ENCODE data around the gene CREB3L1.

GRCh38 chr11:46337626-46338345, 60.3 kb downstream of the CREB3L1 start:
- TF ChIP-seq POLR2AphosphoS5 (IDR thresholded peaks at IDR 0.05; ENCODE audit: insufficient read depth, low read depth, low read length) = no peak
- TF ChIP-seq, protein P1, sequence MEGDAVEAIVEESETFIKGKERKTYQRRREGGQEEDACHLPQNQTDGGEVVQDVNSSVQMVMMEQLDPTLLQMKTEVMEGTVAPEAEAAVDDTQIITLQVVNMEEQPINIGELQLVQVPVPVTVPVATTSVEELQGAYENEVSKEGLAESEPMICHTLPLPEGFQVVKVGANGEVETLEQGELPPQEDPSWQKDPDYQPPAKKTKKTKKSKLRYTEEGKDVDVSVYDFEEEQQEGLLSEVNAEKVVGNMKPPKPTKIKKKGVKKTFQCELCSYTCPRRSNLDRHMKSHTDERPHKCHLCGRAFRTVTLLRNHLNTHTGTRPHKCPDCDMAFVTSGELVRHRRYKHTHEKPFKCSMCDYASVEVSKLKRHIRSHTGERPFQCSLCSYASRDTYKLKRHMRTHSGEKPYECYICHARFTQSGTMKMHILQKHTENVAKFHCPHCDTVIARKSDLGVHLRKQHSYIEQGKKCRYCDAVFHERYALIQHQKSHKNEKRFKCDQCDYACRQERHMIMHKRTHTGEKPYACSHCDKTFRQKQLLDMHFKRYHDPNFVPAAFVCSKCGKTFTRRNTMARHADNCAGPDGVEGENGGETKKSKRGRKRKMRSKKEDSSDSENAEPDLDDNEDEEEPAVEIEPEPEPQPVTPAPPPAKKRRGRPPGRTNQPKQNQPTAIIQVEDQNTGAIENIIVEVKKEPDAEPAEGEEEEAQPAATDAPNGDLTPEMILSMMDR (IDR thresholded peaks at IDR 0.05; ENCODE audit: extremely low read depth in 1 of 2, insufficient read depth in 1 of 2, low read depth in 1 of 2, low read length in 2 of 2) = no peak
- no peak for TF ChIP-seq MYC (IDR thresholded peaks at IDR 0.05; ENCODE audit: low read depth, low read length)
- TF ChIP-seq EZH2 (IDR thresholded peaks at IDR 0.05; ENCODE audit: borderline replicate concordance, low read depth, low read length, severe bottlenecking) = no peak
- TF ChIP-seq POLR2A (IDR thresholded peaks at IDR 0.05; ENCODE audit: low read depth, low read length) = no peak
- no peak for TF ChIP-seq JUN (IDR thresholded peaks at IDR 0.05; ENCODE audit: borderline replicate concordance, insufficient read depth, insufficient read length, low read depth)
- TF ChIP-seq, protein P2, sequence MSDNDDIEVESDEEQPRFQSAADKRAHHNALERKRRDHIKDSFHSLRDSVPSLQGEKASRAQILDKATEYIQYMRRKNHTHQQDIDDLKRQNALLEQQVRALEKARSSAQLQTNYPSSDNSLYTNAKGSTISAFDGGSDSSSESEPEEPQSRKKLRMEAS (IDR thresholded peaks at IDR 0.05; ENCODE audit: insufficient read depth, insufficient read length) = no peak
- TF ChIP-seq GATA2 (IDR thresholded peaks at IDR 0.05; ENCODE audit: insufficient read depth, insufficient read length, low read depth, low read length) = no peak

Data from endothelial cell of umbilical vein (primary cell).